Neural cell (in vitro differentiated cells): ENCODE data around the gene YTHDC2. TPM values are rescaled to one million over a fixed set of nuclear protein-coding genes. Genes with fewer than 3 reads are reported as not detected.

ENCODE experiments used
- H2AFZ ChIP-seq: fragments of 200-600, 300-800 bp; sonication (generic), shearing (Covaris generic); 2 replicates; pipeline ENCODE4 v1.6.0; 2014; ENCODE audit warnings: low read depth, mild to moderate bottlenecking, antibody characterized with exemption, low read length, moderate library complexity
- H3F3A ChIP-seq: fragments of 200-600 bp; shearing (Covaris generic); 2 replicates; pipeline ENCODE4 v1.6.1; 2016; ENCODE audit warnings: mild to moderate bottlenecking, moderate library complexity, mixed read lengths, antibody characterized with exemption, low read length; ENCODE audit not compliant: insufficient read depth, poor library complexity, severe bottlenecking
- H3K27ac ChIP-seq: fragments of 200-600, 300-800 bp; sonication (generic), shearing (Covaris generic); 2 replicates; pipeline ENCODE4 v1.5.1; 2014; ENCODE audit warnings: mild to moderate bottlenecking, low read length, moderate library complexity
- H3K27me3 ChIP-seq: fragments of 300-800, 200-600 bp; sonication (generic), shearing (Covaris generic); 2 replicates; pipeline ENCODE4 v1.6.0; 2014; ENCODE audit warnings: mild to moderate bottlenecking, low read depth, low read length, moderate library complexity; ENCODE audit not compliant: insufficient read depth
- H3K36me3 ChIP-seq: fragments of 300-800, 200-600 bp; sonication (generic), shearing (Covaris generic); 2 replicates; pipeline ENCODE4 v1.5.1; 2014; ENCODE audit warnings: mild to moderate bottlenecking, antibody characterized with exemption, low read length, moderate library complexity; ENCODE audit not compliant: insufficient read depth
- H3K4me2 ChIP-seq: fragments of 300-800, 200-600 bp; sonication (generic), shearing (Covaris generic); 2 replicates; pipeline ENCODE4 v1.6.0; 2014; ENCODE audit warnings: mild to moderate bottlenecking, low read length
- H3K4me3 ChIP-seq: fragments of 300-800, 200-600 bp; sonication (generic), shearing (Covaris generic); 2 replicates; pipeline ENCODE4 v1.5.1; 2014; ENCODE audit warnings: mild to moderate bottlenecking, low read length, moderate library complexity
- H3K79me2 ChIP-seq: fragments of 200-600 bp; shearing (Covaris generic); replicated peaks from 2 replicates; pipeline ENCODE4 v1.6.0; 2014; ENCODE audit warnings: mild to moderate bottlenecking, low read length, moderate library complexity; ENCODE audit not compliant: insufficient read depth
- H3K9ac ChIP-seq: fragments of 300-800, 200-600 bp; sonication (generic), shearing (Covaris generic); 2 replicates; pipeline ENCODE4 v1.6.1; 2016; ENCODE audit warnings: mild to moderate bottlenecking, low read length, mixed read lengths
- H3K9me2 ChIP-seq: fragments of 200-600 bp; shearing (Covaris generic); 2 replicates; pipeline ENCODE4 v1.6.1; 2016; ENCODE audit warnings: mild to moderate bottlenecking, low read length, mixed read lengths; ENCODE audit not compliant: insufficient read depth
- H3K9me3 ChIP-seq: fragments of 200-600, 300-800 bp; sonication (generic), shearing (Covaris generic); 2 replicates; pipeline ENCODE4 v1.6.1; 2016; ENCODE audit warnings: mild to moderate bottlenecking, mixed run types, low read length, moderate library complexity, mixed read lengths
- H4K20me1 ChIP-seq: fragments of 200-600 bp; shearing (Covaris generic); 2 replicates; pipeline ENCODE4 v1.6.1; 2016; ENCODE audit warnings: mild to moderate bottlenecking, mixed run types; ENCODE audit not compliant: insufficient read depth
- CTCF ChIP-seq: fragments of 450-650 bp; IDR thresholded peaks from 2 replicates; pipeline ENCODE4 v1.5.1; 2014; ENCODE audit warnings: antibody characterized with exemption, mild to moderate bottlenecking, moderate library complexity; ENCODE audit not compliant: poor library complexity, severe bottlenecking
- EP300 ChIP-seq: fragments of 450-650 bp; conservative IDR thresholded peaks from 2 replicates; pipeline ENCODE4 v1.6.1; 2014; ENCODE audit warnings: antibody characterized with exemption, mild to moderate bottlenecking, moderate library complexity; ENCODE audit not compliant: poor library complexity, severe bottlenecking
- EZH2 ChIP-seq: fragments of 200-600, 300-800 bp; shearing (Covaris generic), sonication (generic); IDR thresholded peaks from 2 replicates; pipeline ENCODE4 v1.6.1; 2014; ENCODE audit warnings: antibody characterized with exemption, low read length, borderline replicate concordance, mild to moderate bottlenecking; ENCODE audit not compliant: insufficient read depth, poor library complexity, severe bottlenecking
- MXI1 ChIP-seq: fragments of 450-650 bp; conservative IDR thresholded peaks from 2 replicates; pipeline ENCODE4 v1.6.1; 2014; ENCODE audit warnings: antibody characterized with exemption, mild to moderate bottlenecking; ENCODE audit not compliant: poor library complexity, severe bottlenecking
- POLR2AphosphoS5 ChIP-seq: IDR thresholded peaks from 2 replicates; pipeline ENCODE4 v1.6.1; 2012
- RAD21 ChIP-seq: fragments of 450-650 bp; conservative IDR thresholded peaks from 2 replicates; pipeline ENCODE4 v1.6.1; 2014; ENCODE audit warnings: antibody characterized with exemption, mild to moderate bottlenecking, moderate library complexity
- REST ChIP-seq: IDR thresholded peaks from 2 replicates; pipeline ENCODE4 v1.6.1; 2012; ENCODE audit warnings: borderline replicate concordance
- SMC3 ChIP-seq: fragments of 450-650 bp; conservative IDR thresholded peaks from 2 replicates; pipeline ENCODE4 v1.6.1; 2014; ENCODE audit warnings: antibody characterized with exemption, mild to moderate bottlenecking, moderate library complexity; ENCODE audit not compliant: poor library complexity
- TAF1 ChIP-seq: IDR thresholded peaks from 2 replicates; pipeline ENCODE4 v1.6.1; 2012; ENCODE audit warnings: low read depth
- polyA plus RNA-seq: library from polyadenylated mRNA; depleted of rRNA; stranded (reverse); fragments of >200 nt; gene quantifications from 2 replicates; pipeline ENCODE4 v1.2.3, GENCODE V29; 2014

Gene YTHDC2
- polyA plus RNA-seq, 1 donor from 2014 or later, result 43.7 TPM

GRCh38 chr5:113519412-113519811 is 5.9 kb downstream of the YTHDC2 start:
- no peaks in the 10 kb centered on the region for H3K27me3 ChIP-seq
- H3K4me3 ChIP-seq, result no peak overlapping the region
- H3K27ac ChIP-seq, result no peak overlapping the region
- TF ChIP-seq RAD21, result no peak
- no peak for TF ChIP-seq REST
- no peak for TF ChIP-seq SMC3
- TF ChIP-seq EZH2, result no peak
- TF ChIP-seq TAF1, result no peak
- no peak for TF ChIP-seq EP300
- no peak for TF ChIP-seq POLR2AphosphoS5
- H3K4me2 ChIP-seq, result no peak overlapping the region
- no peaks in the 10 kb centered on the region for H3K9me2 ChIP-seq
- no peak overlapping the region for H3K9ac ChIP-seq
- H3K9me3 ChIP-seq, result no peaks in the 10 kb centered on the region
- H3K36me3 ChIP-seq, result peaks cover 5% of the 10 kb centered on the region
- peaks cover 64% of the 10 kb centered on the region for H3K79me2 ChIP-seq
- H2AFZ ChIP-seq, result no peak overlapping the region
- no peaks in the 10 kb centered on the region for H4K20me1 ChIP-seq
- no peaks in the 10 kb centered on the region for H3F3A ChIP-seq

GRCh38 chr5:113520429-113520828 is 6.9 kb downstream of the YTHDC2 start:
- TF ChIP-seq TAF1, result no peak
- no peak for TF ChIP-seq SMC3
- no peak for TF ChIP-seq EZH2
- TF ChIP-seq RAD21, result no peak
- TF ChIP-seq CTCF, result no peak
- TF ChIP-seq POLR2AphosphoS5, result no peak
- TF ChIP-seq EP300, result no peak
- no peak for TF ChIP-seq REST
- no peak for TF ChIP-seq MXI1
- peaks cover 54% of the 10 kb centered on the region for H3K79me2 ChIP-seq

More at GRCh38 chr5:113520429-113520828, 6.9 kb downstream of the YTHDC2 start:
- Histone ChIP-seq H3K4me3 (no peak overlapping the region), H3K4me2 (no peak overlapping the region), H3K9ac (no peak overlapping the region), H3K36me3 (peaks cover 5% of the 10 kb centered on the region), H4K20me1 (no peaks in the 10 kb centered on the region), H3K9me3 (no peaks in the 10 kb centered on the region), H2AFZ (no peak overlapping the region), H3K27me3 (no peaks in the 10 kb centered on the region), H3F3A (no peaks in the 10 kb centered on the region), H3K27ac (no peak overlapping the region), H3K9me2 (no peaks in the 10 kb centered on the region)
